ENCODE measurements around the gene LRMDA.

The LRMDA gene

DNA sequence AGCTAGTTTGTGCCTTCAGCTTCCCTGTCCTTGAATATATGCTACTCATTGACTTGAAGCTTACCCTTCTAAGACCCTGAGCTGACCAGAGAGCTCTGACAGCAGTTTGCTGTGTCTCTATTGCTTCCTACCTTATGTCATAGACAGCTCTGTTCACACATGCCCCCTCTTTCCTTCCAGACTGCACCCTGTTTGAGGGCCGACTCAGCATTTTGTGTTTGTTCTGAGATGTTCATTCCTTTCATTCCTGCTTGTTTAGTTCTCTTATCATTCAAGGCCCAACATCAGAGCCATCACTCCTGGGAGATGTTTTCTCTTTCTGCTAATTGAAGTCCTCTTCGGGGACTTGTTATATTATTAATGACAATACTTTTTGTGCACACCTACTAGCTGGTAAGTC is 518.9 kb downstream of the LRMDA start:
- DNase-seq (ENCODE audit: low read depth in 2 of 2), result no peak

DNA sequence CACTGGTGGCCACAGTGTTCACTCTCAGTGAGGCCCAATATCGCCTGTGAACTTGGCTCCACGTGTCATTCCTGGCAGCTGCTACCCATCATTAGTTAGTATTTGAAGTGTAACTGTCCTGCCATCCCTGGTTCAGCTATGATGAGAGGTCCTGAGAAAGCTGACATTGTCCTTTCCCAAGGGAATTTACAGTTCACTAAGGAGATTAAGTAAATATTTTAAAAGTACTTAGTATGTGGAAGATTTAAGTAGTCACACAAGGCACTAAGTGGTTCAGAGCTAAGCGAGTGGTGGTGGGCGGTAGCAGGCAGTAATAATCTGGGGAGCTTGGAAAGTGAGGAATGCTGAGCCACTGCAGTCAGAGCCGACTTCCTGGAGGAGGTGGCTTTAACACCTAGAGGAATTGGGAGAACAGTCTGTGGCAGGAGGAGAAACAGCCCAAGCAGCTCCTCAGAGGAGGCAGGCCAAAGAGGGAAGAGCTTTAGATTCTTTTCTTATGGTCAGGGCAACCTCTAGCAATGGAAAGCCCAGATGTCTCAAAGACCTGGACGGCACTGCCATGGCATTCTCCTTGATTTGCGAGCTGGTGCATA is 519.7 kb downstream of the LRMDA start:
- no peak for DNase-seq (ENCODE audit: low read depth in 2 of 2)

- no peak for DNase-seq (ENCODE audit: low read depth in 2 of 2)
Observed at GRCh38 chr10:75951627-75952026, 520.2 kb downstream of the LRMDA start.

DNA sequence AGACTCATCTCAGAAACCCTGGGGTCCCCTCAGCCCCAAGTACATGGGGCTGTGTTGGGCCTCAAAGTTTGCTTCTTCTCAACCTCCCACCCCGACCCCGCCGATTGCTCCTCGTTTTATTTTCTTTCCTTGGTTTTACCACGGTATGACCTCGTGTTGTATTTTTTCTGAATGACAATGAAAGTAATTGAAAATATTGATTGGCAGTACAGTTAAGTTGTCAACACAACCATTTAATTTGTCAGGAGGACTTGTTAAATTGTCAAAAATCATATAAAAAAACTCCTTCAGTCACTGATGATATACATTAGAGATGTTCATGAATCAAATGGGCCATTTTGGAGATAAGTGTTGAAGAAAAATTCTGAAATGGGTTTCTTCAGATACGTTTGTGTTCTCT is 520.7 kb downstream of the LRMDA start:
- DNase-seq (ENCODE audit: low read depth in 2 of 2), result no peak

DNA sequence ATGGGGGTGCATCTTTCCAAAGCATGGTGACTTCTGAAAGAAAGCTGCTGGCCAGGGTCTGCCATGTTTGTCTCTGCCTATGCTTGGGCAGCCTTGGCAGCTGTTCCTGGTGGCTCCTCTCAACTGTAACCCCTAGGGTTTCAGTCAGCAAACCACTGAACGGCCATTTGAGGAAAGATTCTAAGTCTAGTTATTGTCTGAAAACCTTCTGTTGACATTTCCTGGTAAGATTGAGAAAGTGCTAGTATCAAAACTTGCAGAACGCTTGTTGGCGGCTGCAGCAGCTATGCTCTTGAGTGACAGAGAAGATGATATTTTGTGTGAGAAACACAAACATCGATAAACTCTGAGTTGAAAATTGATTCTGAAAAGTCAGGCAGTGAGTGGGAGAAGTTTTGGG is 523.1 kb downstream of the LRMDA start:
- no peak for DNase-seq (ENCODE audit: low read depth in 2 of 2)

- DNase-seq (ENCODE audit: low read depth in 2 of 2), result no peak
Observed at GRCh38 chr10:75955973-75956502, 524.6 kb downstream of the LRMDA start.

- no peak for DNase-seq (ENCODE audit: low read depth in 2 of 2)
Observed at GRCh38 chr10:75956624-75957023, 525.2 kb downstream of the LRMDA start.

DNA sequence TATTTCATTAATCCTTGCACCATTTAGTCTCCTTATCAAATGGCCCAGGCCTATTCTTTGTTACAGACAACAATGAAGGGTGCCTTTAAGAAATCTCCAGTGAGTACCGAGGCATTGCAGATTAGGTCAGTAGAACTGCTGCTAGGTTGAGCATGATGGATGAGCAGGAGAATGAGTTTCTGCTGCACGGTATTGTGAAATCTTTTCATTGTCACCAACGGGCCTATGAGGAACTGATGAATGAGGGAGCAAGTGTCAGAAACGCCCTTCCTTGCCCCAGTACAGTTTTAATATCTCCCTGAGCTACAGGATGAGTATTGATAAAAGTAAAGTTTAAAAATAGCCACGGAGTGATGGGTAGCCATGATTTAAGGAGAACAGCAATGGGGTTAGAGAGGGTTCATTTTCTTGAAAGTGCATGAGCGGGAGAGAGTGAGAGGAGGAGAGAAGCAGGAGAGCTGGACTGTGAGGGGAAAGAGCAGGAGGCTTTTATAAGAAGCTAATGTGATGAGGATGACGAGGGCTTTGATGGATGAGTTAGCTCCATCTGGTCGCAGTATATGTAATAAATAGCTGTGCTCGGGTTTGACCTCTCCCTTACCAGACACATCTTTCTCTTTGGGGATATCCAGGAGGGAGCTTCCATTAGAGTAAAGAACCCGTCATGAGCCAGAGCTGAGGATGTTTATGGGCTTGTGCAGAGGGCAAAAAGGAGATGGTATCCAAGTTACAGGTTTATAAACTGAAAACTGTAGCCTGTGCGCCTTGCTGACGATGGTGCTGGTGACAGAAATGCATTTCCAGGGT is 526.1 kb downstream of the LRMDA start:
- no peak for DNase-seq (ENCODE audit: low read depth in 2 of 2)

- DNase-seq (ENCODE audit: low read depth in 2 of 2), result no peak
Observed at GRCh38 chr10:75959209-75959608, 527.8 kb downstream of the LRMDA start.

- no peak for DNase-seq (ENCODE audit: low read depth in 2 of 2)
Observed at GRCh38 chr10:75959912-75960311, 528.5 kb downstream of the LRMDA start.

GRCh38 chr10:75962395-75963061 is 531.1 kb downstream of the LRMDA start:
- no peak for DNase-seq (ENCODE audit: low read depth in 2 of 2)

- no peak for DNase-seq (ENCODE audit: low read depth in 2 of 2)
Observed at GRCh38 chr10:75967491-75967890, 536.1 kb downstream of the LRMDA start.

DNA sequence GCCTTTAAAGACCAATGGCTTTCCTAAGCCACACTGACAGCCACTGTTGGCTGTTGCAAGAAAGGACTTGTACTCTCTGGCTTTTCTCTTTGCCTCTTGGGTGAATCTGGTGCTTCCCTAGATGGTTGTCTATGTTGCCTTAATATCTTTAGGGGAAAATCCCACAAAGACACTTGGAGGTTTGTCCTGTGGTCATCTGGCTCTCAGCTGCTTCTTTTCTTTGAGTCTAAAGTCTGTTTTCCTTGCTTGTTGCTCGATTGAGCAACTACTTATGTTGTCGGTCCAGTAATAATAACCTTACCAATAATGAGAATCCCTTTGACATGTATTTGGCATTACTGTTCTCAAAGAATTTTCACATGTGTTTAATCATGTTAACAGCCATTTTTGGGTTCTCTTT is 537.6 kb downstream of the LRMDA start:
- DNase-seq (ENCODE audit: low read depth in 2 of 2), result no peak

DNA sequence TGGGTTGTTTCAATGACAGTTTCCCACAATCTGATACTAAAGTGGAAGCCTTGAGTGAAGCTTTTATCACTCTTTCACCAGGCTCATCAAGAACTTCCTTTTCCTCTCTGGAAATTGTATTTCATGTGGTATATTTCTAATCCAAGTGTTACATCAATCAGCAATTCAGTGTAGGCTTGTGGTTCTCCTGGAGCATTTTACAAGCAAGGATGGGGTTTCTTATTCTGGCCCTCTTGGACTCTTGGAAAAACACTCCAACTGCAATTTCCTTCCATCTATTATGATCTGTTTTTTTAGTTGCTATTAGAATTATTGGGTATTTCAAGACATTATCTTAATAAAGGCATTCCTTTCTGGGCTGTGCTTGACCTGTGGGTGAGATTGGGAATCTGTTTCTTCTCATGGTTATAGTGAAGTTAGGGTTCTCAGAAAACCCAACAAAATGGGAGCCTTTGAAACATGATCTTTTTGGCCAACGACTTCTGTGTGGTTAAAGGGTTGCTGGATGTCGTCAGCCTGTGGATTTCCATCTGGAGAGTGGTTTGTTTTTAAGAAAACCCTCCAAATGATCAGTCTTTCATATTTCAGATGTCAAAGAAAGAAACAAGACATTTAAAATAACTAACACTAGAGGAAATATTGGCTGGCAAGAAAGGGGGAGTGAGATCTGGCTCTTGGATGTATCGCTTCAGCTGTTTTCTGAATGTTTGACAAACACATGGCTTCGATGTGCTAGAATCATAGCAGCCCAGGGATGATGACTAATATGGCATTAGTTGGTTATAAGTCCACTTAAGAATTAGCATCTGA is 540.2 kb downstream of the LRMDA start:
- no peak for DNase-seq (ENCODE audit: low read depth in 2 of 2)

- DNase-seq (ENCODE audit: low read depth in 2 of 2), result no peak
Observed at GRCh38 chr10:75972491-75973276, 541.3 kb downstream of the LRMDA start.

GRCh38 chr10:75974080-75974479 is 542.7 kb downstream of the LRMDA start:
- DNase-seq (ENCODE audit: low read depth in 2 of 2), result no peak

- DNase-seq (ENCODE audit: low read depth in 2 of 2), result no peak
Observed at GRCh38 chr10:75976681-75977080, 545.3 kb downstream of the LRMDA start.

GRCh38 chr10:75977139-75977538 is 545.7 kb downstream of the LRMDA start:
- no peak for DNase-seq (ENCODE audit: low read depth in 2 of 2)

DNA sequence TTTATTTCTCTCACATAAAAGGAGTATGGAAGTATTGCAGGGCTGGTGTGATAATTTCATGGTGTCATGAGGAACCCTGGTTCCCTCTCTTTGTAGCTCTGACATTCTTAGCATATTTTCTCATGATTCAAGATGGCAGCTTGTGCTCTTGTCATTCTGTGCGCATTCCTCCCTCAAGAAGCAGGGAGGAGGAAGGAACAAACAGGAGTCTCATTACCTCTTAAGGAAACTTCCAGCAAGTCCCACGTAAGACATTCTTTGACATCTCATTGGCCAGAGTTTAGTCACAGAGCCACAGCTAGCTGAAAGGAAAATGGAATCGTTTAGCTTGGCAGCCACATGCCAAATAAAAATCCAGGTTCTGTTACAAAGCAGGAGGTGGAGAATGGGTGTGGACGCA is 546.8 kb downstream of the LRMDA start:
- no peak for DNase-seq (ENCODE audit: low read depth in 2 of 2)

- no peak for DNase-seq (ENCODE audit: low read depth in 2 of 2)
Observed at GRCh38 chr10:75980419-75981002, 549.1 kb downstream of the LRMDA start.

Data from stimulated activated CD8-positive, alpha-beta memory T cell treated with anti-CD3 and anti-CD28 coated beads, Interleukin-15, amount 100 ng/mL, for 48 hours (primary cell).